ENCODE data around the gene SLC1A7. TPM values are rescaled to one million over a fixed set of nuclear protein-coding genes. Genes with fewer than 3 reads are reported as not detected.

The SLC1A7 gene
- total and polyA plus RNA-seq, 2 donors (not counting 1 experiment from before 2014, with no cell fraction given), result 0.10 TPM; not detected in 1

DNA sequence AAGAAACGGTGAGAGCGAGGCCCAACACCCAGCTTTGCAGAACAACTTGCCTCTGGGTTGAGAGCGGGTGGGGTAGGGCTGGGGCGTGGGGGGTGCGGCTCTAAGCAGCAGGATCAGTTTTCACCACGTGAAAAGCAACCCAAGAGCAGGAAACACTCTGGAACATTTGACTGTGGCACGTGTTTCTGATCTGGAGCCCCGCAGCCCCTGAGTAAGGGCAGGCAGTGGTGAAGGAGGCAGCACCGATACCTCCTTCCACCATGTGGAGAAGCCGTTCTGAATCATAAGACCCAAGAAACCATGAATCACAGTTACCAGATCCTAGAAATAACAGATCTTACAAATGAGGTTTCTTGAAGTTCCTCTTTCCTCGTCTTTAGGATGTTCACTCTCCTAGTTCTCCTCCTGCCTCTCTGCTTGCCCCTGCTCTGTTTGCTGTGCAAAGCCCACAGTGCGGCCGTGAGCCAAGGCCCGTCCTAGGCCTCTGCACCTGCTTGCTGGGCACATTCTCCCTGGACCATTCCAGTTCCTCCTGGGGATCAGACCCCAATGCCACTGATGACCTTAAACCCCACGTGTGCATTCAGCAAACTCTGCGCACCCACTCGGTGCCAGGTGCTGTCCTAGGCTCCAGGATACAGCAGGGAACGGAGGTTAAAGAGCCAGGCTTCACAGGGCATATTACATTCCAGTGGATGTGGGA is 31.9 kb downstream of the SLC1A7 start:
- Histone ChIP-seq H3K4me3 (ENCODE audit: control extremely low read depth in 1 of 5, extremely low read depth in 1 of 5, insufficient read depth in 1 of 5, low read depth in 2 of 5, low read length in 4 of 5) (no peak overlapping the region), H3K27ac (ENCODE audit: low read length in 2 of 2) (no peak overlapping the region), H3K4me1 (ENCODE audit: control insufficient read depth in 2 of 2, insufficient read depth in 2 of 2, low read length in 2 of 2) (no peaks in the 10 kb centered on the region), H3K9me3 (ENCODE audit: control extremely low read depth in 1 of 3, control insufficient read depth in 2 of 3, insufficient read depth in 1 of 3, low read length in 2 of 3) (peaks cover 0 to 4% (median 0%) of the 10 kb centered on the region in 3 donors), H3K9ac (ENCODE audit: low read length) (no peak overlapping the region), H3K79me2 (ENCODE audit: control insufficient read depth, insufficient read depth, low read length) (no peaks in the 10 kb centered on the region), H2AFZ (ENCODE audit: insufficient read depth, low read depth, low read length, poor library complexity, severe bottlenecking) (no peak overlapping the region), H3K4me2 (replicated peaks; ENCODE audit: low read depth, low read length, poor library complexity, severe bottlenecking) (no peak overlapping the region), H3K27me3 (replicated peaks in 1 of 4; ENCODE audit: control extremely low read depth in 1 of 4, control insufficient read depth in 3 of 4, insufficient read depth in 4 of 4, low read length in 3 of 4) (peaks cover 0 to 3% (median 0%) of the 10 kb centered on the region in 4 experiments), H4K20me1 (ENCODE audit: control insufficient read depth, insufficient read depth, low read length, poor library complexity, severe bottlenecking) (no peaks in the 10 kb centered on the region), H3K36me3 (replicated peaks in 1 of 2; ENCODE audit: control extremely low read depth in 1 of 2, control insufficient read depth in 1 of 2, extremely low read depth in 1 of 2, insufficient read depth in 2 of 2, low read length in 1 of 2) (no peaks in the 10 kb centered on the region)
- Mint-ChIP-seq H3K9me3 (ENCODE audit: insufficient read depth) (no peaks in the 10 kb centered on the region), H3K4me1 (no peaks in the 10 kb centered on the region), H3K27ac (no peak overlapping the region), H3K27me3 (peaks cover 15% of the 10 kb centered on the region), H3K4me3 (no peak overlapping the region)
- DNase-seq (no peak), ATAC-seq (ENCODE audit: low read depth) (no peak)
- ChIA-PET POLR2A (no interaction called here), CTCF (no interaction called here)
- no peak for TF ChIP-seq EZH2 (IDR thresholded peaks at IDR 0.05; ENCODE audit: borderline replicate concordance, insufficient read depth, low read depth, low read length, poor library complexity, severe bottlenecking)
- TF ChIP-seq, protein P1, sequence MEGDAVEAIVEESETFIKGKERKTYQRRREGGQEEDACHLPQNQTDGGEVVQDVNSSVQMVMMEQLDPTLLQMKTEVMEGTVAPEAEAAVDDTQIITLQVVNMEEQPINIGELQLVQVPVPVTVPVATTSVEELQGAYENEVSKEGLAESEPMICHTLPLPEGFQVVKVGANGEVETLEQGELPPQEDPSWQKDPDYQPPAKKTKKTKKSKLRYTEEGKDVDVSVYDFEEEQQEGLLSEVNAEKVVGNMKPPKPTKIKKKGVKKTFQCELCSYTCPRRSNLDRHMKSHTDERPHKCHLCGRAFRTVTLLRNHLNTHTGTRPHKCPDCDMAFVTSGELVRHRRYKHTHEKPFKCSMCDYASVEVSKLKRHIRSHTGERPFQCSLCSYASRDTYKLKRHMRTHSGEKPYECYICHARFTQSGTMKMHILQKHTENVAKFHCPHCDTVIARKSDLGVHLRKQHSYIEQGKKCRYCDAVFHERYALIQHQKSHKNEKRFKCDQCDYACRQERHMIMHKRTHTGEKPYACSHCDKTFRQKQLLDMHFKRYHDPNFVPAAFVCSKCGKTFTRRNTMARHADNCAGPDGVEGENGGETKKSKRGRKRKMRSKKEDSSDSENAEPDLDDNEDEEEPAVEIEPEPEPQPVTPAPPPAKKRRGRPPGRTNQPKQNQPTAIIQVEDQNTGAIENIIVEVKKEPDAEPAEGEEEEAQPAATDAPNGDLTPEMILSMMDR (IDR thresholded peaks at IDR 0.05), result no peak
- intact Hi-C loops (cut with micrococcal nuclease), result no loop called here
- WGBS (ENCODE audit: insufficient coverage), result 51% methylated on average over 16 of the region's 18 CpGs
